Activated T-helper 1 cell treated with anti-CD3 and anti-CD28 coated beads, Interleukin-2, amount 50 U/mL, for 16 hours (primary cell): Measurements from ENCODE around the gene RASSF10.

Experiments used
- DNase-seq, 2 donors: peaks; one replicate each; pipeline ENCODE4 v3.0.0-alpha.2; 2020; ENCODE audit warnings: low read depth in 1 of 2, low spot score in 1 of 2

Gene RASSF10

DNA sequence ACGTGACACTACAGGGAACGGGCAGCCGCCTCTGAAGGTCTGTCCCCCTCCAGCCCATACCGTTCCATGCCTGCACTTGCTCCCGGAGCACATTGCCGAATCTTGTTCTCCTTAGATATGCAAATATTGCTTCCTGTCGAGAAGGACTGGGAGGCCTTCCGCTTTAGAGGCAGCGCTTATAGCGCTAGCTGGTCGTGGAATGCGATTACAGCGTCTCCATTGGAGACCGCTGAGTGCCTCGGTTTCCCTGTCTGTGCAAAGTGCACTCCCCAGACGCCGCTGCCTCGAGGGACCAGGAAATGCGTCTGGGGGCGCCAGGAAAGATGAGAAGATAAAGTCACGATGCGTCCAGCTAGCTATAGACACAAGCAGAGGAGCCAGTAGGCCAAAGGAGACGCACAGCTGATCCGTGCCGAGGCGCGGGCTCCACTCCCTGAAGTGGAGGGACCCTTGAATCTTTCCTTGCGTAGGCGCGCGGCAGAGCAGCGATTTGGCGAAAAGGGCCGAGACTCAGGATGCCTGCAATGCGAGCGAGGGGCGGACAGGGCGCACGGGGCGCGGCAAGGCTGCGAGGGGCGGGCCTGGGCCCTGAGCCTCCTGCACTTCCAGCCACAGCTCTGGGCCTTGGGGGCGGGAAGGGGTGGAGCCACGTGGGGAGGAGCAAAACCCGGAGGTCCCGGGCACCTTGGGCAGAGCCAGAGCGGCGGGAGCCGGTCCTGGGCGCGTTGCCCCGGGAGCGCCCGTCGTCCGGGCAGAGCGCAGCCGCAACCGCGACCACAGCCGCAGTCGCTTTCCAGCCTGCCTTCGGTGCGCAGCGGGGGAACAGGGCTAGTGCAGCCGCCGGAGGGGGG lies at the start of gene RASSF10:
Gene RASSF10 (plus strand): TSS at position 692 of the 851 bp plus-strand sequence. CDS start 261 bp downstream, outside the sequence.
- no peak for DNase-seq

DNA sequence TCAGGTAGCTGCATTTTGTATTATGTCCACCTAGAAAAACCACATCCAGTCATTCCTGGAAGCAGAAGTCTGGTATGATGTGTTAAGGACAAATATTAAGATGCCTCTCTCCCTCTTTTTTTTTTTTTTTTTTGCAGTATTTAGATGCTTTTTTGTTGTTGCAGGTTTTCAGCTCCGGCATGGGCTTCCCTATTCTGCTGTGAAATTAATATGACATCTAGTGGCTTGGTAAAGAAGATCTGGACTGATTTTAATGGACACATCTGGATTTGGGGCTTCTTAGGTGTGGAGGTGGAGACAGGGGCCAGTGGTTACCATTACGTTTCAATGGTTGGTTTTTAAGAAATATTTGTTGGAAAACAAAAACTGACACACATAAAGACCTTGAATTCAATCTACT lies 47.5 kb upstream of the RASSF10 start:
- DNase-seq = no peak

DNA sequence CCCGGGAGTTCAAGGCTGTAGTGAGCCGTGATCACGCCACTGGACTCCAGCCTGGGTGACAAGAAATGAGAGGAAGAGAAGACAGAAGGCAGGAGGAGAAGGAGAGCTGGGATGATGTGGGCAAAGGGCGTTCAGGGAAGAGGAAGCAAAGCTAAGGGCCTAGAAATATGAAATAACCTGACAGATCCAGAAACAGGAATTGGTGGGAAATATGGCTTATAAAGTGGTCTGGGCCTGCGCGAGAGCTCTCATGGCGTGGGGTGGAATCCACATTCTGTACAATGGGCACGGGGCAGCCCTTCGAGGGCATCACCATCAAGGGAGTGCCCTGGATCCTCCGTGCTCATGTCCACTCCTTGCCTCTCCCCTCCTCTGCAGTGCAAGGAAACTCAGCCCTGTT lies 46.8 kb upstream of the RASSF10 start:
- no peak for DNase-seq

DNA sequence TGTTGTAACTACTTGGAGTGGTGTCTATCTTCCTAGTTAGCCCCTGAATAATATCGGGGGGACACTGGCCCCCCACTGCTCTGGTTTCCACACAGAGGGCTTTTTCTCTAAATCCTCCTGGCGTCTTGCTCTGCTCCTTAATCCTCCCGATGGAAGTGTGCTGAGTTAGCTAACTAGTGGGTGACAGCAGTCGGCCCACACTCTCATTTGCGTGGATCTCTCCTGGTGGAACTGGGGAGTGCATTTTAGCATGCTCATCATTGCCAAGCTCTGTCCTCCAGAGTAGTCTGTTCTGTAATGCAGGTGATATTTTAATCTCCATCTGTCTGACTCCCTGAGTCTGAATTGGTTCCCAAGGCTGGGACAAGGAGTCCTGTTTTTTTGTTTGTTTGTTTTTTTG lies 46.1 kb upstream of the RASSF10 start:
- DNase-seq = no peak

GRCh38 chr11:12963792-12964536 lies 45.2 kb upstream of the RASSF10 start:
- DNase-seq = peak; percentile 17 to 21

DNA sequence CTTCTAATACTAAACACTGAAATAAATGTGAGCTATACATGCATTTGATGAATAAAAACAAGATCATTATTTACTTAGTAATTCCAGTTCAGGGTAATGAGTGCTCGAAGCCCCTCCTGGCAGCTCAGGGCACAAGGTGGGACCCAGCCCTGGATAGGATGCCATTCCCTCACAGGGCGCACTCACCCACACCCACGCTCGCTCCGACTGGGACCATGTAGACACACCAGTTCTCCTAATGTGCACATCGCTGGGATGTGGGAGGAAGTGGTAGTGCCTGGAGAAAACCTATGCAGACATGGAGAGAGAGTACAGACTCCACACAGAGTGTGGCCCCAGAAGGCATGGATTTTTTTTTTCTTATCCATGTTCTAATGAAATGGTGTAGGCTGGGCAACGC lies 44.5 kb upstream of the RASSF10 start:
- DNase-seq = no peak

DNA sequence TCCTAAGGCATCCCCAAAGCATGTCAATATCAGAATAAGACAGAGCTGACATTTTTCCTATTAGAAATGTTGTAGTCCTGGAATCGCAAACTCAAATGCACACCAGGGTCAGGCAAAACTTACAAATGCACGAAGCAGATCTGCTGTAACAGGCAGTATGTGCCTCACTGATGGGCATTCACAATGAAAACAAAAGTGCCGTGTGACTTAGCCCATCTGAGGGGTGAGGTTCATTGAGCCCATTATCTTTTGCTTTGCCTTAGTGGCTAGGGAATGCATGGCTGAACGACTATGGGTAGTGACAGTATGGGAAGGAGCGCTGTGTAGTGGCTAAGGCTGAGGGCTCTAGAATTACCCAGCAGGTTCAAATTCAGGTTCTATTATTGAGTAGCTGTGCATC lies 43.1 kb upstream of the RASSF10 start:
- no peak for DNase-seq

DNA sequence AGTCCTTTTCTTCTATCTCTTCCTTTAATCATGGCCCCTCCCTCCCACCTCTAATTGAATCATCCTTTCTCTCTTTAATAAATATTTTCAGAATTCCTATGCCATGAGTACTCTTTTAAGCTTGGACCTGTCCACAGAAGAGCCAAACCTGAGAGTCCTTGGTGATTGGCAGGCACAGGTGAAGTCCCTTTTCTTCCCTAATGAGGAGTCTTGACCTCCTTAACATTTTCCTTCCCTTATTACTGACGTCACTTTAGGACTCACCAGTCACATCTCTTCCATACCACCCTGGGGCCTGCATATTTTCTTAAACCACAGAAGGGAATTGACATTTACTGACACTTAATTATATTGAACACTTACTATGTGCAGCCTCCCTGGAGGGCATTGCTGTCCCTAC lies 41.0 kb upstream of the RASSF10 start:
- DNase-seq = no peak

DNA sequence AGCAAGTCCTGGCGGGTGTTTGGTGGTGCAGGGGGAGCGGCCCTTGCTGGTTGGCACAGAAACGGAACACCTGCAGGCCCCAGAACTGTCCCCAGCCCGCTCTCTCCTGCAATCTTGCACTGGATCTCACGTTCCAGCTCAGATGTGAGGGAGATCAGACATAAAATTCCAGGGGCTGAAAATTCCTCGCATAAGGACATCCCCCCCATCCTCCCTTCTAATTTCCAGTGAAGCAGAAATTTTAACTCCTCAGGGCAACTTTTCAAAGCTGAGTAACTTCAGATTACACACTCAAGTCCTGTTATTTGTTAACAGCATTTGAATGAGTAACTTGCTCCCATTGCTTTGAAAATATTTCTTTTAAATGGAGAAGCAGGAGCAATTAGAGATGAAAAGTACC lies 40.3 kb upstream of the RASSF10 start:
- no peak for DNase-seq

DNA sequence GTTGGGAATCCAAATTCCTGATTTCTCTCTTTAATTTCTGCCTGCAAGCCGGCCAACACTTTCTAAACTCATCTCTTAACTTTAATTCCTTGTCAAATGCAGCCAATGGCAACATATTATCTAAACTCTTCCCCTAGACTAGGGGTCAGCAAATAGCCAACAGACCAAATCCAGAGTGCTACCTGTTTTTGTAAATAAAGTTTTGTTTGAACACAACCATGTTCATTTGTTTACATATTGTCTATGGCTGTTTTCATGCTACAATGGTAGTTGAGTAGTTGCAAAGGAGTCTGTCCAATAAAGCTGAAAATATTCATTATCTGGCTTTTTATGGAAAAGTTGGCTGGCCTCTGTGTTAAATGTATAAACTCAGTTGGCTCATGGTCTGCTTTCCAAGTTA lies 37.2 kb upstream of the RASSF10 start:
- DNase-seq = no peak

- DNase-seq = no peak
Observed at GRCh38 chr11:12973528-12974181, 35.5 kb upstream of the RASSF10 start.

DNA sequence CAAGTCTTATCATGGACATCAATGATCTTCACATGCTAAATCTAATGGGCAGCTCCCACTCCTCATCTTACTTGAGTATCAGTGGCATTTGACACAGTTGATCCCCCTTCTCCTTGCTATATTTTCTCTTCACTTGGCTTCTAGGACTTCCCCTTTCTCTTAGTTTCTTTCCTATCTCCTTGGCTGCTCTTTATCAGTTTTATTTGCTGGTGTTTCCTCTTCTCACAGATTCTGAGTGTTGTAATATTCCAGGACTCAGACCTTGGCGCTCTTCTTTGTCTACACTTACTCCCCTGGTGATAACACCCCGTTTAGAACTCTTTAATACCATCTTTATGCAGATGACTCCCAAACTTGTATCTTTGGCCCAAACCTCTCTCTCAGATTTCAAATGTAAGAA lies 33.9 kb upstream of the RASSF10 start:
- DNase-seq = no peak

- no peak for DNase-seq
Observed at GRCh38 chr11:12979928-12980689, 29.0 kb upstream of the RASSF10 start.

- DNase-seq = no peak
Observed at GRCh38 chr11:12981676-12982522, 27.2 kb upstream of the RASSF10 start.

GRCh38 chr11:12983336-12983735 lies 25.8 kb upstream of the RASSF10 start:
- no peak for DNase-seq

GRCh38 chr11:12986194-12986898 lies 22.8 kb upstream of the RASSF10 start:
- DNase-seq = no peak

DNA sequence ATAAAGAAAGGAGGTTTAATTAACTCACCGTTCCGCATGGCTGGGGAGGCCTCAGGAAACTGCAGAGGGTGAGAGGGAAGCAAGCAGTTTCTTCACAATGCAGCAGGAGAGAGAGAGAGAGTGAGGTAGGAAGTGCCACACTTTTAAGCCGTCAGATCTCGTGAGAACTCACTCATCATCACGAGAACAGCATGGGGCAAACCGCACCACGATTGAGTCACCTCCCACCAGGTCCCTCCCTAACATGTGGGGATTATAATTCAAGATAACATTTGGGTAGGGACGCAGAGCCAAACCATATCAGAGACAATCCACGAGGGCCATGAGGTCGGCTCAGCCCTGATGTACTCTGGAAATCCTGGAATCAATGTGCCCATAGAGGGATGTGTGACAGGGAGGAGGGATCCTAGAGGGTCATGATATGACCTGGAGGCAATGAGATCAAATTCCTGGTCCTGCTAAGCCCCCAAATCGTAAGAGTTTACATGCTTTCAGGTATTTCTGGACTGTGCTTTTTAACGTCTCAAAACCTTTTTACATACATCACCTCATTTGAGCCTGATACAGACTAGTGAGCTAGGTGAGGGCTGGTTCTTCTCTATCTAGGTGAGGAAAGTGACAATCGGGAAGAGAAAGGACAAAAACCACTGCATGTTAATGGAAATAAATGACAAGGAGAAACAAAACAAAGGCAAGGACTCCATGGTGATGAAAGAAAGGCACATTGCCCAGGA lies 19.5 kb upstream of the RASSF10 start:
- DNase-seq = no peak

DNA sequence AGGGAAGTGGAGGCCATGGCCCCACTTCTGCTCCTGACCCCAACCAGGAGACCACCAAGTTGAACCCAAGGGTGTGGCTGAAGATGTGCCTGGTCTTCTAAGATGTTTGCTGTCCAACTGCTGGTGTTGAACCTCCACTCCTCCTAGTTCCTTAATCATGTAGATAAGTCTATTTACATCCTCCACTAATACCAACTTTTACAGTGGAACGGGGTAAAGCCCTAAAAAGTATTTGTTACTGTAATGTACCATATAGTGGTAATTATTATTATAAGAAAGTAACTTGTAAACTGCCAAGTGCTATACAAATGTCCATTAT lies 19.0 kb upstream of the RASSF10 start:
- DNase-seq = no peak

DNA sequence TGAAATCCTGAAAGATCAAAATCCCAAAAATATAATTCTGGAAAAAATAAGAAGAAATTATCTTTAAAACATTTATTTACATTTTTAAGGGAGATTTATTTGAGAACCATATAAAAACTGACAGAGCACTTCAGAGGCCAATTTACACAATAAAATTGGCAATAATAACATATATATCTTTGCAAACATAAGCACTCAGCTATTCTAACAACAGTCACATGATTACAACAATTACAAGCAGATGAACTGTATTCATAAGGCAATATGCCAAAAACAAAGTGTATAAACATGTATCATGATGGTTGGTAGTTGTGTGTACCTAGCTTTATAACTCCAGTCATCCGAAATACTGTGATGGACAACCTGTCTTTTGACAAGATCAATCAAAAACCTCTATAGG lies 17.7 kb upstream of the RASSF10 start:
- no peak for DNase-seq
